HepG2 (cell line): ENCODE measurements around the gene DLX4. TPM values are rescaled to one million over a fixed set of nuclear protein-coding genes. Genes with fewer than 3 reads are reported as not detected.

Experiments
- CREB1 ChIP-seq, 2 experiments: fragments of 450-650 bp in 1 of 2; IDR thresholded peaks; 2 replicates each; pipeline ENCODE4 v1.6.1; 2016 to 2017; ENCODE audit warnings: control low read depth in 1 of 2, mild to moderate bottlenecking in 1 of 2, missing compliant biosample characterization in 1 of 2, missing genetic modification characterization in 1 of 2
- ELK4 ChIP-seq: sonication (generic); formaldehyde crosslinking; IDR thresholded peaks from 2 replicates; pipeline ENCODE4 v1.9.0; 2021; ENCODE audit warnings: missing genetic modification reagents, borderline replicate concordance
- ETV5 ChIP-seq: IDR thresholded peaks from 2 replicates; pipeline ENCODE4 v1.6.1; 2018; ENCODE audit warnings: missing biosample characterization, missing genetic modification reagents, inconsistent platforms, borderline replicate concordance
- FOXA3 ChIP-seq: IDR thresholded peaks from 2 replicates; pipeline ENCODE4 v1.6.1; 2016; ENCODE audit warnings: missing genetic modification reagents, missing compliant biosample characterization
- FOXJ3 ChIP-seq: sonication (generic); formaldehyde crosslinking; IDR thresholded peaks from 2 replicates; pipeline ENCODE4 v1.4.0; 2020; ENCODE audit warnings: missing genetic modification reagents, mild to moderate bottlenecking, borderline replicate concordance
- FOXP1 ChIP-seq, 2 experiments: fragments of 450-650 bp in 1 of 2; IDR thresholded peaks; 2 replicates each; pipeline ENCODE4 v1.6.1; 2017 to 2018; ENCODE audit warnings: antibody characterized with exemption in 1 of 2
- GABPA ChIP-seq, 2 experiments: IDR thresholded peaks; 2 replicates each; pipeline ENCODE4 v1.6.1; 2011 to 2016; ENCODE audit warnings: low read depth in 2 of 2, low read length in 1 of 2, missing biosample characterization in 1 of 2, missing genetic modification characterization in 1 of 2
- KMT2B ChIP-seq: IDR thresholded peaks from 2 replicates; pipeline ENCODE4 v1.6.1; 2016; ENCODE audit warnings: missing genetic modification reagents, missing compliant biosample characterization
- RERE ChIP-seq: IDR thresholded peaks from 2 replicates; pipeline ENCODE4 v1.6.1; 2016; ENCODE audit warnings: low read depth, missing genetic modification reagents, missing compliant biosample characterization
- ZNF576 ChIP-seq: sonication (generic); formaldehyde crosslinking; IDR thresholded peaks from 2 replicates; pipeline ENCODE4 v1.4.0; 2020; ENCODE audit warnings: mild to moderate bottlenecking, missing genetic modification reagents
- ZNF644 ChIP-seq: IDR thresholded peaks from 2 replicates; pipeline ENCODE4 v1.6.1; 2016; ENCODE audit warnings: low read depth
- polyA plus RNA-seq, 8 experiments: library from polyadenylated mRNA; depleted of rRNA in 3 of 8; stranded (reverse) in 7 of 8; unstranded in 1 of 8; fragments of >200 nt; fragmentation: Illumina TruSeq in 4 of 8; extraction: Trizol in 4 of 8; gene quantifications; 2 replicates each; pipeline versions ENCODE4 v1.2.1 to v1.2.3, GENCODE V29; 2011 to 2016; ENCODE audit warnings: low read depth in 4 of 8, missing spikeins in 1 of 8, mixed read lengths in 1 of 8; ENCODE audit not compliant: insufficient read depth in 1 of 8
- total RNA-seq, 5 experiments: library from RNA; depleted of rRNA; stranded (reverse); fragments of >200 nt; fragmentation: Illumina TruSeq; extraction: Trizol; gene quantifications; 2 replicates each; pipeline ENCODE4 v1.2.3, GENCODE V29; 2016; ENCODE audit warnings: low read depth in 1 of 5
- TF ChIP-seq, protein P1 (sequence below), 2 experiments: sonication (generic) in 1 of 2; formaldehyde crosslinking in 1 of 2; IDR thresholded peaks; 2 replicates each; pipeline versions ENCODE4 v1.4.0 to v1.6.1; 2018 to 2020; ENCODE audit warnings: missing genetic modification reagents in 2 of 2, borderline replicate concordance in 1 of 2, low read depth in 1 of 2, mild to moderate bottlenecking in 1 of 2, missing biosample characterization in 1 of 2

The DLX4 gene
- total and polyA plus RNA-seq, 2 of the 13 experiments (the other 11 are each of a cell fraction or from before 2014, with no cell fraction given): 0.55 to 2.3 TPM

GRCh38 chr17:50022463-50023130, 53.6 kb downstream of the DLX4 start (continued):
- TF ChIP-seq, protein P1, sequence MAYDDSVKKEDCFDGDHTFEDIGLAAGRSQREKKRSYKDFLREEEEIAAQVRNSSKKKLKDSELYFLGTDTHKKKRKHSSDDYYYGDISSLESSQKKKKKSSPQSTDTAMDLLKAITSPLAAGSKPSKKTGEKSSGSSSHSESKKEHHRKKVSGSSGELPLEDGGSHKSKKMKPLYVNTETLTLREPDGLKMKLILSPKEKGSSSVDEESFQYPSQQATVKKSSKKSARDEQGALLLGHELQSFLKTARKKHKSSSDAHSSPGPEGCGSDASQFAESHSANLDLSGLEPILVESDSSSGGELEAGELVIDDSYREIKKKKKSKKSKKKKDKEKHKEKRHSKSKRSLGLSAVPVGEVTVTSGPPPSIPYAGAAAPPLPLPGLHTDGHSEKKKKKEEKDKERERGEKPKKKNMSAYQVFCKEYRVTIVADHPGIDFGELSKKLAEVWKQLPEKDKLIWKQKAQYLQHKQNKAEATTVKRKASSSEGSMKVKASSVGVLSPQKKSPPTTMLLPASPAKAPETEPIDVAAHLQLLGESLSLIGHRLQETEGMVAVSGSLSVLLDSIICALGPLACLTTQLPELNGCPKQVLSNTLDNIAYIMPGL (CRISPR knock-in tag; IDR thresholded peaks at IDR 0.05; ENCODE audit: borderline replicate concordance in 1 of 2, low read depth in 1 of 2): no peak
- TF ChIP-seq FOXP1 (IDR thresholded peaks at IDR 0.05) (no peak), FOXP1 (CRISPR knock-in tag; IDR thresholded peaks at IDR 0.05) (no peak), CREB1 (IDR thresholded peaks at IDR 0.05) (no peak), CREB1 (CRISPR knock-in tag; IDR thresholded peaks at IDR 0.05) (no peak), RERE (CRISPR knock-in tag) (no peak), FOXJ3 (CRISPR knock-in tag) (no peak), GABPA (IDR thresholded peaks at IDR 0.05; ENCODE audit: low read depth, low read length) (peak; percentile 58), GABPA (CRISPR knock-in tag; IDR thresholded peaks at IDR 0.05; ENCODE audit: low read depth) (peak; percentile 87), ZNF576 (CRISPR knock-in tag) (no peak), ELK4 (CRISPR knock-in tag) (no peak), ZNF644 (CRISPR knock-in tag) (no peak), ETV5 (CRISPR knock-in tag) (no peak), KMT2B (no peak), FOXA3 (CRISPR knock-in tag) (no peak)
